CD4-positive, alpha-beta T cell treated with Interferon alpha-2 for 1 hour (primary cell): ENCODE measurements around the gene STRA8.

Source experiments
- DNase-seq, 2 donors: peaks; one replicate each; pipeline ENCODE4 v3.0.0-alpha.2; 2020 to 2022

STRA8 gene

DNA sequence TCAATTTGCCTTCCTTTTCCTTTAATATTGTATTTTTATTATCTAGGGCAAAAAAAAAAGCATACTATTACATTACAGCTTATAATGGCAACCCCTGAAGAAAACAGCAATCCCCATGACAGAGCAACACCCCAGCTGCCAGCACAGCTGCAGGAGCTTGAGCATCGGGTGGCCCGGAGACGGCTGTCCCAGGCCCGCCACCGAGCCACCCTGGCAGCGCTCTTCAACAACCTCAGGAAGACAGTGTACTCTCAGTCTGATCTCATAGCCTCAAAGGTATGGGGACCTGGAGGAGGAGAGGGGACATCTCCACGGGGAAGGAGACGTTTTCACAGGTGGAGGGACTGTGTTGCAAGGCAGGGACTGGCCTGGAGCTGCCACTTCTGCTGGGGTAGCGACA, 6.8 kb downstream of the STRA8 start:
- DNase-seq: no peak

DNA sequence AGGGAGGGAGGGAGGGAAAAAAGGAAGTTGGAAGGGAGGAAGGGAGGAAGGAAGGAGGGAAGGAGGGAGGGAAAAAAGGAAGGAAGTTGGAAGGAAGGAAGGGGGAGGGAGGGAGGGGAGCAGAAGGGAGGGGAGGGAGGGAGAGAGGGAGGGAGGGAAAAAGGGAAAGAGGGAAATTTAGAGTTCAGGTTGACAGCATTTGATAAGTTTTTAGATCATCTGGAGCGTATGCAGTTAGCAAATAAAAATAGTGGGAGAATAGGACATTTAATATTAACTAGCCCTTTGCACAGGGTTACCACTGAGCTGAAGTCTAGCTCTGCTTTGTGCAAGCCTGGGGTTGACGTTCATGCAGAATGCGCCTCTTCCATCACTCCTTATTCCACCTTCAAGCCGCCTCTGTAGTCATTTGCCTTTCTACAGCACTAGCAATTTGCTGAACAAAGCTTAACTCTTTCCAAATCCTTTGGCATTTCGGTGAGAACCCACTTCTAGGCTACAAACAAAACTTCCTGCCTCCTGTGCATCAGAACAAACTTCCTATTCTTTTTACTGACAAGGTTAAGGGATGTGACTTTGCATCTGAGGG, 8.6 kb downstream of the STRA8 start:
- no peak for DNase-seq

DNA sequence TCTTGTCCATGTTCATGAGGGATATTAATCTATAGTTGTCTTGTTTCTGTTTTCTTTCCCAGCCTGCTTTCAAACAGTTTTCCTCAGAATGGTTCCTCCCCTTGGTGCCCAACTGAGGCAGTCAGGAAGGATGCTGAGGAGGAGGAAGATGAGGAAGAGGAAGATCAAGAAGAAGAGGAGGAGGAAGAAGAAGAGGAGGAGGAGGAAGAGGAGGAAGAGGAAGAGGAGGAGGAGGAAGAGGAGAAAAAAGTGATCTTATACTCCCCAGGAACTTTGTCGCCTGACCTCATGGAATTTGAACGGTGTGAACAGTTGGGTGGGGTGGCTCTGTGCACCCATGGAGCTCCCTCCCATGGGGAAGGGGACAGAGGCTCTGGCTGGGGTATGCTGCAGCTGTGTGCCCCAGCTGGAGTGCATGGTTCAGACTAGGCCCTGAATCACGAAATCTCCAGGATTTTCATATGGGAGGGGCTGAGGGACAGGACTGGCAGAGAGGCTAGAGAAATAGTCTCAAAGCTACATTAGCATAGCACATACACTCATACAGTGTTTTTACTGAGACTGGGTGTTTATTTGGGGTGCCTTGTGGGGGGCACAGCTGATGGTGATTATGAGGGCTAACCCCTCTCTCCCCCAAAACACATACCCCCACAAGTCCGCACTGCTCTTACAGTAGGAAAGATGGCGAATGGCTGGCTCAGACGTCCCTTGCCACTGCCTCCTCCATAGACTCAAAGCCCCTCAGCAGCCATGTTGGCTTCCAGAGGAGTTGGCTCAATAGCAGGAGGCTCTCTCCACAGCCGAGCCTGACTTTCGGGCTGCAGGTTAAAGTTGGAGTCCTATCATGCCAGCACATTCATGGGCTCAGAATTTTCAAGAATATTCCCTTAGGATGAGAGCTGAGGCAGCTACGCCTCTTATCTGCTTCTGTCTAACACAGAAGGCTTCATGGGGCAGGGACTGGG, 11.9 kb downstream of the STRA8 start:
- DNase-seq: no peak

GRCh38 chr7:135246191-135246825, 12.7 kb downstream of the STRA8 start:
- DNase-seq: no peak

GRCh38 chr7:135247746-135248471, 14.3 kb downstream of the STRA8 start:
- no peak for DNase-seq

GRCh38 chr7:135248546-135248945, 14.9 kb downstream of the STRA8 start:
- DNase-seq: no peak

DNA sequence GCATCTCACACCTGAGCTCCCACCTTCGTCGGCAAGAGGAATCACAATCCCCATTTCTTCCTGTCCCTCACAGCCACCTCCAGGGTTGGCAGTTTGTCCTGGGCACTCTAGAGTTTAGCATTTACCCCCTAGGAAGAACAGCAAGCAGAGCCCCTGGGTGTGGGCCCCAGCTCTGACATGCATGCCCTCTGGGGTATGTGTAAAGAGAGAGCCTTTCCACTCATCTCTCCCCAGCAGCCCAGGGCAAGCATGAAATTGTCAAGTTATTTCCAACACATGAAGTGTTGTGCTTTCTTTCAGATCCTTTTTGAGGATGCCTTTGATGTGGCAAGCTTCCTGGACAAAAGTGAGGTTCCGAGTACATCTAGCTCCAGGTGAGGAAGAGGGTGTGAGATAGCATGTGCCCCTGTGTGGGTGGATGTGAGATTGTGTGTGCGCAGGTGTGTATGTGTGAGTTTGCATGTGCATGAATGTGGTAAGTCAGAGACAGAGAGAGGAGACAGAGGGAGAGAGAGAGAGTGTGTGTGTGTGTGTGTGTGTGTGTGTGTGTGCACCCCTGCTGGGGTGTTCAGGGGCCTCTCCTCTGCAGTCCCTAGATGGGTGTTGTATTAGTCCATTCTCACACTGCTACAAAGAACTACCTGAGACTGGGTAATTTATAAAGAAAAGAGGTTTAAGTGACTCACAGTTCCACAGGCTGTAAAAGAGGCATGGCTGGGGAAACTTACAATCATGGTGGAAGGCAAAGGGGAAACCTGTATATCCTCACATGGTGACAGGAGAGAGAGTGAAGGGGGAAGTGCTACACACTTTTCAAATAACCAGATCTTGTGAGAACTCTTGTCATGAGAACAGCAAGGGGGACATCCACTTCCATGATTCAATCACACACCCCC, 18.1 kb downstream of the STRA8 start:
- DNase-seq: no peak

DNA sequence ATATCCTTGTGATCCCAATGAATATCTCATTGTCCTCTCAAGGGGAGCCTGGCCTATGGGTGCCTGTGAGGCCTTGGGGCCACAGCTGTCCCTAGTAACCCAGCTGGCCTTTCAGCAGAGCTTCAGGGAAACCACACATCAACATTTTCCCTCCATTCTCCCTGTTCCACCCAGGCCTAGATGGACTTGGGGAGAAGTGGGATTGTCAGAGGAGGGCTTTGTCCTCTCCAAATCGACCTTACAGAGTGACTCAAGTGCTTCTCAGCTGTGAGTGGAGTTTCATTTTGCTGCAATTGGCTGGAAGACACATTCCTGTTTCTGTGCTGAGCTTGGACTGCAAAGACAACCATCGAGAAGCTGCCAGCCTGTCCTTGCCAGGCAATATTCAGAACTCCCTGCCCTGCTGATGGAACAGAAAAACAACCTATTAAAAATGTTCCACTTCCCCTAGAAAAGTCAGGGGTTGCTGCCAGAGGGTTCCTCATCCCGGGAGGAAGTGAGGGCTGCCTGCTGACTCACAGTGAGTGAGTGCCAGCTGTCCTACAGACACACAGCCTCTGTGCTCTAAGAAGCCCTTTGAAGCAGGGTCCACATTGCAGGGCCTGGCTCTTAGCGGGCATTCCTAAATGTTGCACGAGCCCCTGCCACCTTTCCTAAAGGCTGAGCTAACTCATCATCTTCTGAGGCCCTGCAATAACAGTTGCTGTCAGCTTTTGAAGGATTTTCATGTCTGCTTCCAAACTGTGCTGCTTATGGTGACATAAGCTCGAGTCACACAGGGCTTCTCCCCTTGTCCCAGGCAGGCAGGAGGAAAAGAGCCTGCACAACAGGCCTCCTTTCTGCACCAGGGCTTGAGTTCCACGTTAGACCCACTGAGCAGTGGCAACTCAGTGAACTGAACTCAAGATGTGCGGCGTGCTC, 20.5 kb downstream of the STRA8 start:
- DNase-seq: peak; percentile 2 to 24

DNA sequence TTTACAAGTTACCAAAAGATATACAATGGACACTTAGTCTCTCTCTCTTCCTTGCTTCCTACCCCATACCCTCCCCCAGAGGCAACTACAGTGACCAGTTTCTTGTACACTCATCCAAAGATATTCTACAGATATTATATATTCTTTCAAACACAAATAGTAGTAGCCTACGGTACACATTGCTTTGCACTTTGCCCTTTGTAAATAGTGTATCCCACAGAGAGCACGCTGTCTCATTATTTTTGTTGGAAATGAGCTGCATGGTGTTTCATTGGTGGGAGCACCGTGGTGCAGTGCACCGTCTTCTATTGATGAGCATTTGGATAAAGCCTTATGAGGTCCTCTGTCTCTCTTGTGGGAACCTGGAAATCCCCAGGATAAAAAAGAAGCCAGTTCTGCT, 24.2 kb downstream of the STRA8 start:
- DNase-seq: no peak

- no peak for DNase-seq
Observed at GRCh38 chr7:135258585-135258984, 24.9 kb downstream of the STRA8 start.

- DNase-seq: no peak
Observed at GRCh38 chr7:135259702-135260101, 26.1 kb downstream of the STRA8 start.

DNA sequence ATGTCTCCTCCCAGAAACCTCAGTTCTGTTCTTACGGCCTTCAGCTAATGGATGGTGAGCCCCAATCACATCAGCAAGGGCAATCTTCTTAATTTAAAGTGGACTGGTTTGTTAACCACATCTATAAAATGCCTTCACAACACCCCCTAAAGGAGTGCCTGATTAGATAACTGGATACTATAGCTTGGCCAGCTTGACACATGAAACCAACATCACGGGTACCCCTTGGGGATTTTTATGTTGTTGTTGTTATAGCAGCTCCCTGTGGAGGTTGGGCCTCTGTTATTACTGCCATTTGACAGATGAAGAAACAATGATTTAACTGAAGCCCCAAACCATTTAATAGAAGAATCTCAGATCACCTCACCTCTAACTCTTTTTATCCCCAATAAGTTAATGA, 26.8 kb downstream of the STRA8 start:
- DNase-seq: no peak

- DNase-seq: no peak
Observed at GRCh38 chr7:135260930-135261721, 27.5 kb downstream of the STRA8 start.

DNA sequence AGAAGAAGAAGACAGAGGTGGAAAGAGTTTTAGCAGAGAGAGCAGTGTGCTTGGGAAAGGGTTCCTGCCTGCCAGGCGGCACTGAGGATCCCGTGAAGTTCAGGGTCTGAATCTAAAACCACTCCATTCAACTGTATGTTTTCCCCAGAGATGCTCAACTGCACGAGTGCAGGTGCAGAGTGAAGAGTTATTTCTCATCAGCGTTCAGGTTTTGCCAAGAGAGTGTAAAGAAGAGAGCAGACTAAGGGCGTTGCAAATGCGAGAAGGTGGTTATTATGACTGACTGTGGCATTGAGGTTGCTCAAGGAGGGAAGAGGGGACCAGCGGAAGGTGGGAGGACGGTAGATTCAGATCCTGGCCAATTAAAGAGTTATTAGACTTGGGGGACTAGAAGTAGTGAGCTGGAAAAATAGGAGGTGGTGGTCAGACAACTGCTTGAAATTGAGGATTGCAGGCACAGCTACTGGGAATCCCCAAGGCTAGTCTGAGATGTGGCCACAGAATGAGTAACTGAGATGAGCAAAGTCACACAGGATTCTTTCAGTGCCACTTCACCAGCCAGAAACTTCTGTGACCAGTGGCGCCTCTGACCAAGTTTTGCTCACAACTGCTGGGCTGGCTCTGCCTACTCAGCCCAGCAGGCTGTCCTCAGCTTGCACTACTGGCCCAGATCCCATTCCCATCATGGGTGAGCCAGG, 29.1 kb downstream of the STRA8 start:
- no peak for DNase-seq

- no peak for DNase-seq
Observed at GRCh38 chr7:135263321-135263970, 29.8 kb downstream of the STRA8 start.

DNA sequence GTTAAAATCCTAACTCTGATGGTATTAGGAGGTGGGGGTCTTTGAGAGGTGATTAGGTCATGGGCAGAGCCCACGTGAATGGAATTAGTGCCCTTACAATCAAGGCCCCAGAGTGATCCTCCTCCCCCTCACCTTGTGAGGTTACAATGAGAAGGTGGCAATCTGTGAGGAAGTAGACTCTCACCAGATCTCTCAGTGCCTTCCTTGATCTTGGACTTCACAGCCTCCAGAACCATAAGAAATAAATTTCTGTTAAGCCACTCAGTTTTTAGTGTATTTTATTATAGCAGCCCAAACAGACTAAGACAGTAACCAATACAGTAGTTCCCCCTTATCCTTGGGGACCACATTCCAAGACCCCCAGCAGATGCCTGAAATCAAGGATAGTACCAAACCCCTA, 32.0 kb downstream of the STRA8 start:
- DNase-seq: no peak

GRCh38 chr7:135269921-135270320, 36.3 kb downstream of the STRA8 start:
- no peak for DNase-seq

GRCh38 chr7:135270577-135271254, 37.1 kb downstream of the STRA8 start:
- no peak for DNase-seq
